GM12875 (cell line): ENCODE results near the gene ZNF609.

Experiments
- H3K4me3 ChIP-seq: one replicate; pipeline ENCODE4 v1.5.1; 2011; ENCODE audit warnings: low read depth, low read length, control low read depth
- TF ChIP-seq, protein P1 (sequence below): IDR thresholded peaks from 2 replicates; pipeline ENCODE4 v1.5.1; 2011; ENCODE audit warnings: low read depth, mild to moderate bottlenecking, control low read depth, inconsistent platforms, low read length, moderate library complexity, borderline replicate concordance; ENCODE audit not compliant: insufficient read depth

The ZNF609 gene

DNA sequence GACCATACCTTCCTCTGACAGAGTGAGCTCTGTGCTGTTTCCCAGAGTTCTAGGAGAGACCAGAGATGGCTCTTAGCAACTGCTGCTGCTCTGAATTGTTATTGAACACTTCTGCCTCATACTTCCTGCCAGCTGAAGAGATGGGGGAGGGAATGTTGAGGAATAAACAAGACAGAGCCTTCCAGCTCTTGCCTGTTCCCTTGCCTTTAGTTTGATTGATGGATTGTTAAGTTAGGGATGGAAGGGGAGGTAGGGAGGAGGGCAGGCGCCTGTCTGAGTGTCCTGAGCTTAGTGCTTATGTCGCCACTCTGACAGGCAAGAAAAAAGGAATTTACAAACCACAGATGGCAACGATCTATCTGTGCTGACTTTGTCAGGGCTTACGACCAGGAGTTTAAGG is 42.8 kb downstream of the ZNF609 start:
- no peak overlapping the region for H3K4me3 ChIP-seq
- TF ChIP-seq, protein P1, sequence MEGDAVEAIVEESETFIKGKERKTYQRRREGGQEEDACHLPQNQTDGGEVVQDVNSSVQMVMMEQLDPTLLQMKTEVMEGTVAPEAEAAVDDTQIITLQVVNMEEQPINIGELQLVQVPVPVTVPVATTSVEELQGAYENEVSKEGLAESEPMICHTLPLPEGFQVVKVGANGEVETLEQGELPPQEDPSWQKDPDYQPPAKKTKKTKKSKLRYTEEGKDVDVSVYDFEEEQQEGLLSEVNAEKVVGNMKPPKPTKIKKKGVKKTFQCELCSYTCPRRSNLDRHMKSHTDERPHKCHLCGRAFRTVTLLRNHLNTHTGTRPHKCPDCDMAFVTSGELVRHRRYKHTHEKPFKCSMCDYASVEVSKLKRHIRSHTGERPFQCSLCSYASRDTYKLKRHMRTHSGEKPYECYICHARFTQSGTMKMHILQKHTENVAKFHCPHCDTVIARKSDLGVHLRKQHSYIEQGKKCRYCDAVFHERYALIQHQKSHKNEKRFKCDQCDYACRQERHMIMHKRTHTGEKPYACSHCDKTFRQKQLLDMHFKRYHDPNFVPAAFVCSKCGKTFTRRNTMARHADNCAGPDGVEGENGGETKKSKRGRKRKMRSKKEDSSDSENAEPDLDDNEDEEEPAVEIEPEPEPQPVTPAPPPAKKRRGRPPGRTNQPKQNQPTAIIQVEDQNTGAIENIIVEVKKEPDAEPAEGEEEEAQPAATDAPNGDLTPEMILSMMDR: no peak

DNA sequence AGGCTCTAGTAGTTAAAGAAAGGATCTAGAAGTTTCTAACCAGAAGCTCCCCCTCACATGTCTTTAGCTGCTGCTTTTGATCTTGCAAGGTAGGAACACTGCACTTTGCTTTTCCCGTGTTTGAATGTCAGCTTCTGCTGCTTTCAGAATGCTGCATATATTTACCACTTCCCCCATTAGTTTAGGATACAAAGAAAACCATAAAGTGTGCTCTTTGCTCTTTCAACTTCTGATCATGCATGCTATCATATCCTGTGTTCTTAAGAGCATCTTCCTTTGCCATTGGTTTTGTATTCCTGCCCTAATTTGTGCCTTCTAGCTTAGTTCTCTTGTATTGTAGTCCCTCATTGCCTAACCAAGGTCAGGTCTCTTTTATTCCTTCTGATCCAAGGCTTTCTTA is 43.3 kb downstream of the ZNF609 start:
- TF ChIP-seq, protein P1: no peak
- H3K4me3 ChIP-seq: no peak overlapping the region

DNA sequence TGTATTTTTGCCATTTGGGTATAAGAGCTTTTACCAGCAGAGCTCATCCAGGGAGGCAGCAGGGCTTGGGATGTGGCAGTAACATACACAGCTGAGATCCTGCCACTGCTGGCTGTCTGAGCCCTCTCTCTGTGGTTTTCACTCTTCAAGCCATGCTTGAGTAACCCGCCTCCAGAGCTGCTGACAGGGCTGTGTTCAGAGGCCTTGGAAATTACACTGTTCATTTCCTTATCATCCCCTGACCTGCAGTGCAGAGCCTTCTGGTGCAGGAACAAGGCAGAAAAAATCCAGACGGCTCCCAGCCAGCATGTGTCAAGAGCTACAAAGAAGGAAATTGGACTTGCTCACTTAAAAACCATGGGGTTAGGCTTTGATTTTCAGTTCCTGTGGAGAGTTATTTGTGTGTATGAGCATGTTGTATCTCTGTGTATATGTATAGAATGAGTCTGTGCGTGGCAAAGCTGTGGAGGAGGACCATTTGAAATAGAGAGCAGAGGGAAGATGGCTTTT is 47.0 kb downstream of the ZNF609 start:
- TF ChIP-seq, protein P1: no peak
- H3K4me3 ChIP-seq: no peak overlapping the region

DNA sequence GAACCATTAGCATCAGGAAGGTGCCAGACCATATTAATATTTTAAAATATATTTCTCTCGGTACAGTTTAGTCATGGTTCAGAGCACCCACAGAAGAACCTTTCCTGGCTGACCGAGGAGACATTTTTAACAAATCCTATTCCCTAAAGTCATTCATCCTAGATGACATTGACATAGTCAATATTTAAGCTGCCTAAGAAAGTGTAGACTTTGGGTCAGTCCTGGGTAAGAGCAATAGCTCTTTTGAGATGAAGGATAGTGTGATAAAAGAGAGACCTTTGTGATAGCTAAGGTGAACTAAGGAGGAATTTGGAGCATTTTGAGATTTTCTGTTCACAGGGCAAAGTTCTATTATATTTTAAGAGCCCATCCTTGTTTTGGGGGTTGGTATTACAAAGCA is 47.5 kb downstream of the ZNF609 start:
- TF ChIP-seq, protein P1: no peak
- no peak overlapping the region for H3K4me3 ChIP-seq

DNA sequence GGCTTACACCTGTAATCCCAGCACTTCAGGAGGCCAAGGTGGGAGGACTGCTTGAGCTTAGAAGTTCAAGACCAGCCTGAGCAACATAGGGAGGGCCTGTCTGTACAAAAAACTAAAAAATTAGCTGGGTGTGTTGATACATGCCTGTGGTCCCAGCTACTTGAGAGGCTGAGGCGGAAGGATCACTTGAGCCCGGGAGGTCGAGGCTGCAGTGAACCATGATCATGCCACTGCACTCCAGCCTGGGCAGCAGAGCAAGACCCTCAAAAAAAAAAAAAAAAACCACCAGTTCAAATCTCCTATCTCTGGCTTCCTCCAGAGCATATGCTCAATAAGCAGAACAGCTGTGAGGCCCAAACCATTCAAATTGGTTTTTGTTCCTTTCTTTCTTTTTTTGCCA is 53.4 kb downstream of the ZNF609 start:
- H3K4me3 ChIP-seq: no peak overlapping the region
- TF ChIP-seq, protein P1: no peak

DNA sequence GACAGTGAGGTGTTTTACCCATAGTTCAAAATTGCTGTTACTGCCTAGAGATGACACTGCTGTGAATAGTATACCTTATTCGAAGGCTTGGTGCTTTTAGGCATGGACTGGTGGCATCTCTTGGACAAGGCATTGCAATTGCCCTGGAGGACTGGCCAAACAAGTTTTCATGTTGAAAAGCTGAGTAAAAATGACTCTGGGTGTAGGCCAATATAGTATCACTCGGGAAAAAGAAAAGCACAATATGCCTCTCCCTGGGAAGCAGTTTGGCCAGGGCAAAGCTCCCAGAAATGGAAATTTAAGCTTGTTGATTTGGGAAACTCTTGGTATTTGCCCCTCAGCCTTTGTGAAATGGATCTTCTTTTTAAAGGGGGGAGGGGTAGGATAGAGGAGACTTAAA is 54.8 kb downstream of the ZNF609 start:
- TF ChIP-seq, protein P1: no peak
- H3K4me3 ChIP-seq: no peak overlapping the region

DNA sequence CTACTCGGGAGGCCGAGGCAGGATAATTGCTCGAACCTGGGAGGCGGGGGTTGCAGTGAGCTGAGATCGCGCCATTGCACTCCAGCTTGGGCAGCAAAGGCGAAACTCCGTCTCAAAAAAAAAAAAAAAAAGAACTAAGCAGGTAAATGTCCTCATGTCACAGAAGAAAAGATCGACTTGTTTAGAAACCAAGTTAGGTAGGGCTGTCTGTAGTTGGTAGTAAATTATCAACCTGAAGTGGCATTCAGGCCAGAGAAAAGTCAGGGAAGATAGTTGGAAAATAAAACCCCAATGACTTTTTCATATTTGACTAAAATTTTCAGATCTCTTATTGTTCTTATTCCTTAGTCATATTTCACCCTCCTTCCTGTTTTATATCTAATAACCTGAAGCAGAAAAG is 55.4 kb downstream of the ZNF609 start:
- H3K4me3 ChIP-seq: no peak overlapping the region
- TF ChIP-seq, protein P1: no peak
